ENCODE measurements around the gene DNMT1.

GRCh38 chr19:10091895-10092641 is 102.7 kb downstream of the DNMT1 start:
- no peak for TF ChIP-seq POLR2AphosphoS5 (IDR thresholded peaks at IDR 0.05)
- TF ChIP-seq EZH2 (IDR thresholded peaks at IDR 0.05; ENCODE audit: borderline replicate concordance, insufficient read depth, low read length, poor library complexity, severe bottlenecking): no peak
